Hematopoietic multipotent progenitor cell (in vitro differentiated cells): ENCODE data around the gene TEX51. TPM values are rescaled to one million over a fixed set of nuclear protein-coding genes. Genes with fewer than 3 reads are reported as not detected.

Source experiments
- DNase-seq, 3 donors: peaks; one replicate each; pipeline ENCODE4 v3.0.0-alpha.2; 2011 to 2015; ENCODE audit warnings: low read depth in 2 of 3, low spot score in 2 of 3
- total RNA-seq: library from RNA; depleted of rRNA; stranded (reverse); fragments of >200 nt; gene quantifications from one replicate; pipeline ENCODE4 v1.2.3, GENCODE V29; 2012

TEX51 gene
- total RNA-seq, 1 donor: not detected

- no peak for DNase-seq
Measured at GRCh38 chr2:126877861-126878565, 20.7 kb upstream of the TEX51 start.

- DNase-seq: no peak
Measured at GRCh38 chr2:126878601-126879000, 20.1 kb upstream of the TEX51 start.

GRCh38 chr2:126879348-126880298 lies 19.1 kb upstream of the TEX51 start:
- no peak for DNase-seq

- no peak for DNase-seq
Measured at GRCh38 chr2:126880324-126880723, 18.4 kb upstream of the TEX51 start.

GRCh38 chr2:126880817-126881216 lies 17.9 kb upstream of the TEX51 start:
- DNase-seq: no peak

- DNase-seq: no peak
Measured at GRCh38 chr2:126881591-126881990, 17.1 kb upstream of the TEX51 start.

GRCh38 chr2:126882181-126882580 lies 16.5 kb upstream of the TEX51 start:
- no peak for DNase-seq

GRCh38 chr2:126882736-126883665 lies 15.7 kb upstream of the TEX51 start:
- no peak for DNase-seq

- DNase-seq: no peak
Measured at GRCh38 chr2:126883666-126884040, 15.0 kb upstream of the TEX51 start.

- no peak for DNase-seq
Measured at GRCh38 chr2:126884861-126885750, 13.6 kb upstream of the TEX51 start.

GRCh38 chr2:126885751-126886210 lies 12.9 kb upstream of the TEX51 start:
- DNase-seq: no peak

GRCh38 chr2:126886211-126886915 lies 12.3 kb upstream of the TEX51 start:
- peak in 2 of 3 donors; percentile 67 to 78 for DNase-seq

- DNase-seq: no peak
Measured at GRCh38 chr2:126886916-126887280, 11.8 kb upstream of the TEX51 start.

GRCh38 chr2:126887506-126887905 lies 11.2 kb upstream of the TEX51 start:
- no peak for DNase-seq

GRCh38 chr2:126888046-126888445 lies 10.6 kb upstream of the TEX51 start:
- DNase-seq: no peak

GRCh38 chr2:126889071-126889470 lies 9.6 kb upstream of the TEX51 start:
- DNase-seq: no peak

- DNase-seq: no peak
Measured at GRCh38 chr2:126889496-126890135, 9.1 kb upstream of the TEX51 start.

GRCh38 chr2:126890136-126890510 lies 8.6 kb upstream of the TEX51 start:
- DNase-seq: no peak
